Natural killer cell (primary cell): Measurements from ENCODE around the gene ANKRD34A. TPM values are rescaled to one million over a fixed set of nuclear protein-coding genes. Genes with fewer than 3 reads are reported as not detected.

Experiments
- ATAC-seq, 3 donors: fragments of 150-1000 bp in 2 of 3; fragments of 200-7000 bp in 1 of 3; cut with Tn5 transposase; 1 replicate in 1 of 3; 2 replicates in 2 of 3; pipeline ENCODE4 v1.10.0; 2021; ENCODE audit warnings: mild to moderate bottlenecking in 2 of 3, moderate library complexity in 2 of 3
- DNase-seq, 2 donors: peaks; one replicate each; pipeline versions ENCODE4 v3.0.0 to v3.0.0-alpha.2; 2013 to 2021; ENCODE audit warnings: mixed read lengths in 1 of 2
- H3K27ac ChIP-seq: one replicate; pipeline ENCODE4 v1.5.1; 2013; ENCODE audit warnings: mild to moderate bottlenecking, low read length
- H3K27me3 ChIP-seq: one replicate; pipeline ENCODE4 v1.6.1; 2013; ENCODE audit warnings: low read length; ENCODE audit not compliant: control insufficient read depth, insufficient read depth
- H3K36me3 ChIP-seq: one replicate; pipeline ENCODE4 v1.6.1; 2013; ENCODE audit warnings: low read length; ENCODE audit not compliant: control insufficient read depth, insufficient read depth
- H3K4me1 ChIP-seq: one replicate; pipeline ENCODE4 v1.6.1; 2013; ENCODE audit warnings: low read length; ENCODE audit not compliant: control insufficient read depth, insufficient read depth
- H3K4me3 ChIP-seq: one replicate; pipeline ENCODE4 v1.5.1; 2013; ENCODE audit warnings: low read length
- H3K9me3 ChIP-seq: one replicate; pipeline ENCODE4 v1.6.1; 2013; ENCODE audit warnings: low read length; ENCODE audit not compliant: control insufficient read depth, insufficient read depth
- H3K27ac Mint-ChIP-seq, 2 donors: one replicate each; pipeline ENCODE4 v1.8.0; 2022; ENCODE audit warnings: mild to moderate bottlenecking in 2 of 2, mixed read lengths in 2 of 2, moderate library complexity in 1 of 2
- H3K27me3 Mint-ChIP-seq, 2 donors: one replicate each; pipeline ENCODE4 v1.8.0; 2022; ENCODE audit warnings: low read depth in 2 of 2, mixed read lengths in 2 of 2
- H3K36me3 Mint-ChIP-seq: one replicate; pipeline ENCODE4 v1.8.0; 2022; ENCODE audit warnings: mixed read lengths
- H3K4me1 Mint-ChIP-seq, 2 donors: one replicate each; pipeline ENCODE4 v1.8.0; 2022; ENCODE audit warnings: mixed read lengths in 2 of 2
- H3K4me3 Mint-ChIP-seq: one replicate; pipeline ENCODE4 v1.8.0; 2022; ENCODE audit warnings: mild to moderate bottlenecking, moderate library complexity, mixed read lengths
- H3K9me3 Mint-ChIP-seq, 2 donors: one replicate each; pipeline ENCODE4 v1.8.0; 2022; ENCODE audit warnings: mixed read lengths in 2 of 2
- WGBS: methylation state at CpG from one replicate; pipeline ENCODE4 v1.1.7; 2013; ENCODE audit warnings: missing lambda C conversion rate; ENCODE audit not compliant: insufficient coverage; 5-methylcytosine and 5-hydroxymethylcytosine counted together
- intact Hi-C: fragments of 100-400 bp; cut with micrococcal nuclease; formaldehyde crosslinking; loops from one replicate; pipeline ENCODE4 v1.14.2; 2022
- total RNA-seq, 4 donors: library from RNA; stranded (reverse); fragments of 120-200 nt in 1 of 4; gene quantifications; one replicate each; pipeline versions ENCODE4 v1.2.3 to v1.2.4, GENCODE V29; 2013 to 2022
- TF ChIP-seq, protein P1 (sequence below): fragments of 200-600 bp; IDR thresholded peaks from one replicate; pipeline ENCODE4 v1.8.0; 2022; ENCODE audit warnings: antibody characterized with exemption

ANKRD34A gene
- total RNA-seq, 3 donors from 2014 or later (not counting 1 experiment from before 2014, with no cell fraction given), result 1.4 to 1.9 (median 1.4) TPM

DNA sequence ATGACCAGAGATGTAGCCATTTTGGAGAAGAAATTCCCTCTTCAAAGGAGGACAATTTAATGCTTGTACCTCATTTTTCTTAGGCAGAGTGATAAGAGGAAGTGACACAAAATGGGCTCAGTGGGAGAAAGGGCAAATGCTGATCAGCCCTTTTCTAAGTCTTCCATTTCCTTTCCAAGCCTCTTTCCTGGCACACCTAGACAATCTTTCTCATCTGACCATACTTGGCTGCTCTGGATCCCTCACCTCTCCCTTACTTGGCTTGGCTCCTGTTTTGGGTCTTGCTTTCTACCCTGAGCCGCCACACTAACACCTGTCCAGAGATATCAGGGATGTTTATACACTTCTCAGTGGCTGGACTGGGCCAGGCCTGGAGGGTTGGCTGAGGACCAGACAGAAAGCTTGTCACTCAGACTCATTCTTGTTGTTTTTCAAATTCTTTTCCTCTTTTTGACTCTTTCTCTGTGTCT, 18.9 kb upstream of the ANKRD34A start:
- peaks cover 27 to 54% of the 10 kb centered on the region in 2 donors for H3K4me1 Mint-ChIP-seq
- no peaks in the 10 kb centered on the region for H3K36me3 Mint-ChIP-seq
- intact Hi-C loops, result no loop called here
- TF ChIP-seq, protein P1, sequence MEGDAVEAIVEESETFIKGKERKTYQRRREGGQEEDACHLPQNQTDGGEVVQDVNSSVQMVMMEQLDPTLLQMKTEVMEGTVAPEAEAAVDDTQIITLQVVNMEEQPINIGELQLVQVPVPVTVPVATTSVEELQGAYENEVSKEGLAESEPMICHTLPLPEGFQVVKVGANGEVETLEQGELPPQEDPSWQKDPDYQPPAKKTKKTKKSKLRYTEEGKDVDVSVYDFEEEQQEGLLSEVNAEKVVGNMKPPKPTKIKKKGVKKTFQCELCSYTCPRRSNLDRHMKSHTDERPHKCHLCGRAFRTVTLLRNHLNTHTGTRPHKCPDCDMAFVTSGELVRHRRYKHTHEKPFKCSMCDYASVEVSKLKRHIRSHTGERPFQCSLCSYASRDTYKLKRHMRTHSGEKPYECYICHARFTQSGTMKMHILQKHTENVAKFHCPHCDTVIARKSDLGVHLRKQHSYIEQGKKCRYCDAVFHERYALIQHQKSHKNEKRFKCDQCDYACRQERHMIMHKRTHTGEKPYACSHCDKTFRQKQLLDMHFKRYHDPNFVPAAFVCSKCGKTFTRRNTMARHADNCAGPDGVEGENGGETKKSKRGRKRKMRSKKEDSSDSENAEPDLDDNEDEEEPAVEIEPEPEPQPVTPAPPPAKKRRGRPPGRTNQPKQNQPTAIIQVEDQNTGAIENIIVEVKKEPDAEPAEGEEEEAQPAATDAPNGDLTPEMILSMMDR, result no peak
- Histone ChIP-seq H3K27ac (no peak overlapping the region), H3K36me3 (no peaks in the 10 kb centered on the region), H3K4me3 (no peak overlapping the region), H3K4me1 (peaks cover 58% of the 10 kb centered on the region), H3K27me3 (no peaks in the 10 kb centered on the region), H3K9me3 (no peaks in the 10 kb centered on the region)
- 96% methylated on average over 1 of the region's 1 CpG for WGBS
- no peak overlapping the region for H3K4me3 Mint-ChIP-seq
- H3K9me3 Mint-ChIP-seq, result no peaks in the 10 kb centered on the region
- ATAC-seq (no peak), DNase-seq (peak in 1 of 2 donors; percentile 15)
- no peak overlapping the region for H3K27ac Mint-ChIP-seq
- no peaks in the 10 kb centered on the region for H3K27me3 Mint-ChIP-seq

DNA sequence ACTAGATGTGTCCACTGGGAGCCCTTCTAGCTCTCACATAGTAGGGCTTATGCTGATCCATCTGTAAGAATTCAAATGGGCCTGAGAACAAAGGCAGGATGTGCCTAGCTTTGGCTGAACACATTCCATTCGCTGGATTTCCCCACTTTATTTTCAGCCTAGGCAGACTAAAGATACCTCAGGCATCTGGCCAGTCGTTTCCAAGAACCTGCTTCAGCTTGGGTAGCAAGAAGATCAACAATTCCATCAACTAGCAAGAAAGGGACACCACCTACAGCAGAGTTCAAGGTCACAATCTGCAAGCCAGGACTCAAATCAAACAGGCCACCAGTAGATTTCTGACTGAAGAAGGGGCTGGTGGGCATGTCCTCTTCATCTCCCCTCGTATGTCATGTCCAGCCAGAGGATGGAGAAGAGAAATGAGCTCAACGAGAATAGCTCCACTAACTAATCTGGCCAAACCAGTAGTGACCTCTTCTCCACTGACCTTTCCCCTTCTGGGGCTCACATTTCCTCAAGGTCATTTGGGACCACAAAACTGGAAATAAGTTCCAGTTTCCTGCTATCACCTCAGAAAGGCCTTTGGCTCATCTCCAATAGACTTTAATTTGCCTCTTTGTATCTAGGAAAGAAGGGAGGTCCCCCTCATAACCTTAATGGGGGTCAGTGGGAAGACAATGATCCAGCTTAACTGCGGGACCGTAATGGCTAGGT, 17.8 kb upstream of the ANKRD34A start:
- peaks cover 69% of the 10 kb centered on the region for H3K4me1 ChIP-seq
- intact Hi-C loops, result no loop called here
- H3K27ac ChIP-seq, result peak overlapping the region; percentile 56
- H3K4me3 Mint-ChIP-seq, result no peak overlapping the region
- ATAC-seq (no peak), DNase-seq (peak in 1 of 2 donors; percentile 27)
- H3K27ac Mint-ChIP-seq, result no peak overlapping the region
- H3K9me3 Mint-ChIP-seq, result no peaks in the 10 kb centered on the region
- TF ChIP-seq, protein P1, result no peak
- H3K36me3 Mint-ChIP-seq, result no peaks in the 10 kb centered on the region
- H3K4me3 ChIP-seq, result no peak overlapping the region
- no peaks in the 10 kb centered on the region for H3K36me3 ChIP-seq
- no peaks in the 10 kb centered on the region for H3K9me3 ChIP-seq
- no peaks in the 10 kb centered on the region for H3K27me3 ChIP-seq
- 91% methylated on average over 6 of the region's 6 CpGs for WGBS
- no peaks in the 10 kb centered on the region for H3K27me3 Mint-ChIP-seq
- peaks cover 21 to 46% of the 10 kb centered on the region in 2 donors for H3K4me1 Mint-ChIP-seq

DNA sequence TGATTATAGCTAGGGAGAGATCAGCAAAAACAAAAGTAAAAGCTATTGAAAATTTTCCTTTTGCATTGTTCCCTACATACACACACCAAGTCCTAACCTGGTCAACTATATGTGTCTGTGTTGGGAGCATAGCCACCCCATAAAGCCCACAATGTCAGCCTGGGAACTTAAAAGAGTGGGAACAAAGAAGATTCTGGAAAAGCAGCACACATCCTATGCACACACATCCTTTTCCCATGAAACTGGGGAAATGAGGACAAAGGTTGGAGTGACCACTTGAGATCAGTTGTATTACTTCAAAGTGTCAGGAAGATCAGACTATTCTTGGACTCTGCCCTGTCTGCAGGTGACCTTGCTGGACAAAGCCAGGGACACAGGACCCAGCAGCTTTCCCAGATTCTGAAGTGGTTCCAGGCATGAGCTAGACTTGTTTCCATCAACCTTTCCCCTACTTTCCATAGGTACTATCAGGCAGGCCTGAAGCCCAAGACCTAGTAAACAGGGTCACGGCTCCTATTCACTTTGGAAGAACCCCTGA, 16.2 kb upstream of the ANKRD34A start:
- no peak for ATAC-seq
- peak in 1 of 2 donors; percentile 26 for DNase-seq
- no peaks in the 10 kb centered on the region for H3K36me3 Mint-ChIP-seq
- no peaks in the 10 kb centered on the region for H3K9me3 Mint-ChIP-seq
- WGBS, result 100% methylated on average over 1 of the region's 1 CpG
- H3K27me3 Mint-ChIP-seq, result no peaks in the 10 kb centered on the region
- no peak overlapping the region for H3K27ac Mint-ChIP-seq
- H3K4me3 Mint-ChIP-seq, result no peak overlapping the region
- H3K9me3 ChIP-seq, result no peaks in the 10 kb centered on the region
- TF ChIP-seq, protein P1, result no peak
- peaks cover 70% of the 10 kb centered on the region for H3K4me1 ChIP-seq
- intact Hi-C loops, result loop anchor here (1.0 kb wide), 1 partner anchor 17 kb away; no protein-coding TSS in a partner anchor
- H3K27me3 ChIP-seq, result no peaks in the 10 kb centered on the region
- H3K36me3 ChIP-seq, result peaks cover 2% of the 10 kb centered on the region
- H3K4me1 Mint-ChIP-seq, result peaks cover 13 to 35% of the 10 kb centered on the region in 2 donors
- peak overlapping the region; percentile 97 for H3K27ac ChIP-seq
- peak overlapping the region; percentile 16 for H3K4me3 ChIP-seq
